SW 1271 (cell line): ENCODE data around the gene SH3BP5L.
"Not testable (repeated sequence)": the region's sequence is repeated elsewhere in the genome, so short reads cannot be mapped to it uniquely, and the experiment has no call there.

Source experiments
- DNase-seq, 2 experiments: peaks; one replicate each; lab custom pipeline; 2025; lab: John Stamatoyannopoulos, UW

Gene SH3BP5L

GRCh38 chr1:248810000-248810726 is 15.6 kb downstream of the SH3BP5L start:
- DNase-seq: no peak

- DNase-seq: no peak
Observed at GRCh38 chr1:248808876-248809275, 16.8 kb downstream of the SH3BP5L start.

DNA sequence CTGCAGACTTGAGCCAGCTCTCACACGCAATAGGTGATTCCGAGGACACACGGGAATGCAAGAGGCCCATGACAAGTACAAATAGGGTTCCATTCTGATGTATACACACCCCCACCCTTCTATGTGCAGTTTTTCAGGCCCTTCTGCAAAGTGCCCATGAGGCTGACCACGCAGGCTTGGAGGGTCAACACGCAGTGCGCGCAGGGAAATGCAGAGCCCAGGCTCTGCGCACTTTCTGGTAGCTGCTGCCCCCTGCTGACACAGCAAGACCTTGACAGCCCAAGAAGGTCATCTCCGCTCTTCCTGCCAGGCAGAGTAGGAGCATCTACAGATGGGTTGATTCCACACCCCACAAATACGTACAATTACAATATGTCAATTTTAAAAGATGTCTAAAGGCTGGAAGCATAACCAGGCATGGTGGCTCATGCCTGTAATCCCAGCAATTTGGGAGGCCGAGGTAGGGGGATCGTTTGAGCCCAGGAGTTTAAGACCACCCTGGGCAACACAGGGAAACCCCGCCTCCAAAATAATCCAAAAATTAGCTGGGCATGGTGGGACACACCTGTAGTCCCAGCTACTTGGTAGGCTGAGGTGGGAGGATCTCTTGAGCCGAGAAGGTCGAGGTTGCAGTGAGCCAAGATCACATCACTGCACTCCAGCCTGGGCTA is 18.5 kb downstream of the SH3BP5L start:
- DNase-seq: peak in 1 of 2 experiments; percentile 38

- DNase-seq: no peak
Observed at GRCh38 chr1:248805876-248806275, 19.8 kb downstream of the SH3BP5L start.

GRCh38 chr1:248804771-248805681 is 20.7 kb downstream of the SH3BP5L start:
- DNase-seq: no peak

GRCh38 chr1:248803501-248803900 is 22.2 kb downstream of the SH3BP5L start:
- DNase-seq: not testable (repeated sequence)

DNA sequence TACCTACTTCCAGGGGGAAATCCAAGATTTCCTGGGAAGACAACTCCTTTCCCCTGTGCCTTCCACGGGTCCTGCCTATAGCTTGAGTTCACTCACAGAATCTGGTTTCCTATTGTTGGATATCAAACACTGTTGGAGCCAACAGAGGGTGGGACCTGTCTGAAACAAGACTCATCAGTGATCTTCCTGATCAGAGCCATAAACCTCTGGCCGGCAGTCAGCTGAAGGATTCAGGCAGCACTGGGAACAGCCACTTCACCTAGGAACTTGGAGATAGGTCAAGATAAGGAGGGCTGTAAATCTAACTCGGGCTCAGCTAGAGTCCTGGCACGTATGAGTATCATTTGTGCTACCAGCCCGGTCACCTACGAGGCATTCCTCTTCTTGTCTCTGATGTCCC is 23.3 kb downstream of the SH3BP5L start:
- no peak for DNase-seq

- DNase-seq: no peak
Observed at GRCh38 chr1:248800459-248800858, 25.3 kb downstream of the SH3BP5L start.

DNA sequence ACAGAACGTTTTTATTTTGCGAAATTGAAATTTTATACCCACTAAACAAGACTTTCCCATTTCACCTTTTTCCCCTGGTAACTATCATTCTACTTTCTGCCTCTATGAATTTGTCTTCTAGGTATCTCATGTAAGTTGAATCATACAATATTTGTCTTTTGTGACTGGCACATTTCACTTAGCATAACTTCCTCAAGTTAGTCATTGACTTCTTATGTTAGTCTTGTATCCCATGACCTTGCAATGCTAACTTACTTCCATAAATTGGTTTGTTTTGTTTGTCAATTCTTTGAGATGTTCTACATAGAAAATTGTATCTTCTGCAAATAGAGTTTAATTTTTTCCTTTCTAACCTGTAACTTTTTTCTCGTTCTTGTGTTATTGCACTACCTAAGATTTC is 26.9 kb downstream of the SH3BP5L start:
- no peak for DNase-seq

DNA sequence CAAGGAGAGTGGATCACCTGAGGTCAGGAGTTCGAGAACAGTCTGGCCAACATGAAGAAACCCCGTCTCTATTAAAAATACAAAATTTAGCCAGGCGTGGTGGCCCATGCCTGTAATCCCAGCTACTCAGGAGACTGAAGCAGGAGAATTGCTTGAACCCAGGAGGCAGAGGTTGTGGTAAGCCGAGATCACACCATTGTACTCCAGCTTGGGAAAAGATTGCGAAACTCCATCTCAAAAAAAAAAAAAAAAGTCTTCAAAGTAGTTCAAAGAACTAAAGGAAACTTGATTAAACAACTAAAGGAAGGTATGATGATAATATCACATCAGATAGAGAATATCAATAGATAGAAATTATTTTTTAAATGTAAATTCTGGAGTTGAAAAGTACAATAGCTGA is 31.1 kb downstream of the SH3BP5L start:
- DNase-seq: not testable (repeated sequence)

GRCh38 chr1:248793592-248793991 is 32.1 kb downstream of the SH3BP5L start:
- DNase-seq: no peak

DNA sequence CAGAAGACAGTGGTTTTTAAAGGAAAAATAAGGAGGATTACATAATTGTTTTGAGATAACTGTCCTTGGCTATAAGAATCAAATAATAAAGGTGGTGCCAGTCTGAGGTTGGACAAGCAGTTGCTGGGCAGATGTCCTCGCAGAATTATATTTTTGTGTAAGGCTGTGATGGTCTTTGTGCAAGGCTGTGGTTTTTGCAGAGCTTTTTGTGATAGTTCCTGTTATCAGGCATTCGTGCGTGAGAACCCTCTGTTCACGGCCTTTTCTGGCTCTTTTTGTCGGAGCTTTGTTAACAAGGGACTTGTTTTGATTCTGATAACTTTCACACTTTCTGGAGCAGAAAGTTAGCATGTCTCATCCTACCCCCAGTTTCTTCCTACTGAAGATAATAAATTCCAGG is 33.4 kb downstream of the SH3BP5L start:
- no peak for DNase-seq

GRCh38 chr1:248791010-248791409 is 34.7 kb downstream of the SH3BP5L start:
- DNase-seq: no peak

DNA sequence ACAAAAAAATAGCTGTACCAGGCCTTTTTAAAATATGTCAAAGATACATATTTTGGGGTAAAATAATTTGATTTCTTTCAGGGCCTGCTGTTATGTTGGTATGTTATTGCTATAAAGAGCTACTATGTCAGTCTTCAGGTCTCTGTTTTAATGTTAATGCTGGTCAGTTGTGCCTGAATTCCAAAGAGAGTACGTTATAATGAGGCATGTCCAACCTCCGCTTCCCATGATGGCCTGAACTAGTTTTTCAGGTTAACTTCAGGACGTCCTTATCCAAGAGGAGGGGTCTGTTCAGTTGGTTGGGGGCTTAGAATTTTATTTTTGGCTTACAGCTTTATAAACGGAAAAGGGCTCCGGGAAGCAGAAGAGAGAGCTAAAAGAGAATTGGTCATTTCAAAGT is 35.3 kb downstream of the SH3BP5L start:
- DNase-seq: no peak

GRCh38 chr1:248789337-248789736 is 36.4 kb downstream of the SH3BP5L start:
- DNase-seq: not testable (repeated sequence)

DNA sequence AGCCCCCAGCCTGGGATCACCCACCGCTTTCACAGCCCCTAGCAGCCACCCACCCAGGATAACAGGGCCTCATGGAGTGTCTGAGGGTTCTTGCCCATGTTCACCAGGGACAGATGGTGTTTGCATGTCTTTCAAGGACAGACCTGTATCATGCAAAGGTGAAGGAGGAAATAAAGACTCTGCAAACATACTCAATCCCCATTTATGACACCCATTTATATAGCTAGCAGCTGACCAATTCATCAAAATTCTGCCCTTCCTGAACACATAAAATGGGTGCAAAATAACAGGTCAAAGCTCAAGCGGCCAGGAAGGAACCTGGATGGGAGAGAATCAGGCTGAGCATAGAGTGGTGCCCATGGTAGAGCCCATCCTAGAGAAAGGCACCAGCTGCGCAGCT is 37.4 kb downstream of the SH3BP5L start:
- DNase-seq: no peak

- DNase-seq: no peak
Observed at GRCh38 chr1:248787430-248787829, 38.3 kb downstream of the SH3BP5L start.

GRCh38 chr1:248786156-248786555 is 39.6 kb downstream of the SH3BP5L start:
- no peak for DNase-seq

- DNase-seq: no peak
Observed at GRCh38 chr1:248783367-248783766, 42.3 kb downstream of the SH3BP5L start.

DNA sequence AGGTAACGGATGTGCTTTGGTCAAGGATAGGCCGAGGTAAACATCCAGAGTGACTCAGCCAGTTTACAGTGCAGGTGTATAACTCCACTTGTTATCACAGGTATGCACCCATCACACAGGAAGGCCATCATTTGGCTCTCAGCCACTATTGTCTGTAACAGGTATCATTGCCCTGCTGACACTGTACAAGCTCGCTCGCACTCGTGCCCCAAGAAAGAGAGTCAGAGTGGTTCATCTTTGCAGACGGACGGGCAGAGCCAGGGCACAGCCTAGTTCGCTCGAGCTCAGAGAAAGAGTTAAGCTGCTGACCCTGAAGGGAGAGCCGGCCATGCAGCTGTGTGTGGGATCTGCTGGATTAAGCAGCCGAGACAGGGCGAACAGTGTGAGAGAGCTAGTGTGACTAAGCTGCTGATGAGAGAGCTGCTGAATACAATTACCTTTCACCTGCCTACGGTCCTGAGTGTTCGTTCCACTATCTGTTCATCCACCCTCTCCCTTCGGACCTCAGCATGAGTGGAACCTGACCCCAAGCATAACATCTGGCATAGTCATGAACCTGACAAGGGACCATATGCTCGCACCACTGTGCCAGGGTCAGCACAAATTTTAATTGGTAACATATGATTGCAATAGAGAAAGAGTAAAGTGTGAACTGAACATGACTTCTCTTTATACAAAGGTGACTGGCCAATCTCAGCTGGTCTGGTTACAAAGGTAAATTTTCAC is 43.1 kb downstream of the SH3BP5L start:
- DNase-seq: no peak

- DNase-seq: no peak
Observed at GRCh38 chr1:248779350-248779749, 46.4 kb downstream of the SH3BP5L start.

- no peak for DNase-seq
Observed at GRCh38 chr1:248778906-248779305, 46.8 kb downstream of the SH3BP5L start.
